ENCODE results near the gene PCYT2.

DNA sequence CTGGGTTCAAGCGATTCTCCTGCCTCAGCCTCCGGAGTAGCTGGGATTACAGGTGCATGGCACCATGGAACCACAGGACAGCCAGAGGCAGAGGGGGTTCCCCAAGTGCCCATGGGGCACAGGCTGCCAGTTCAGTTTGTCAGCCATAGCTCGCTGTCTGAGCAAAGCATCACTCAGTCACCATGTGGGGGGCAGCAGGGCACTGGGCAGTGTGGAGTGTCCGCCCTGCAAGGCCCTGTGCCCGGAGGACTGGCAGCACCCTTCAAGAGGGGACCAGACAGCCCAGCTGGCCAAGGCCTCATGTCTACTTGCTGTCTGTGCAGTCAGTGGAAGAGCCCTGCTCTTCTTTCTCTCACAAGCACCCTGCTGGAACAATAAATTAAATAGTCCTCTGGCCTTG is 26.2 kb downstream of the PCYT2 start:
- TF ChIP-seq TAF1 (IDR thresholded peaks at IDR 0.05; ENCODE audit: borderline replicate concordance, insufficient read depth, low read length): no peak
- TF ChIP-seq REST (IDR thresholded peaks at IDR 0.05; ENCODE audit: insufficient read depth in 1 of 2, low read depth in 2 of 2, low read length in 2 of 2): no peak
- no peak for TF ChIP-seq SIN3A (IDR thresholded peaks at IDR 0.05; ENCODE audit: borderline replicate concordance, insufficient read depth, low read length)

All from PFSK-1 (cell line).